Hematopoietic multipotent progenitor cell treated with erythropoietin and hydrocortisone succinate and interleukin-3 and kit ligand, for 15 days (in vitro differentiated cells): ENCODE data around the gene CISD2.
A peak's percentile ranks its signal among the peaks of the same experiment; 100 is the strongest.
"Not testable (repeated sequence)": the region's sequence is repeated elsewhere in the genome, so short reads cannot be mapped to it uniquely, and the experiment has no call there.

ENCODE experiments used
- DNase-seq: peaks from one replicate; pipeline ENCODE4 v3.0.0-alpha.2; 2015; ENCODE audit warnings: low spot score

Gene CISD2

DNA sequence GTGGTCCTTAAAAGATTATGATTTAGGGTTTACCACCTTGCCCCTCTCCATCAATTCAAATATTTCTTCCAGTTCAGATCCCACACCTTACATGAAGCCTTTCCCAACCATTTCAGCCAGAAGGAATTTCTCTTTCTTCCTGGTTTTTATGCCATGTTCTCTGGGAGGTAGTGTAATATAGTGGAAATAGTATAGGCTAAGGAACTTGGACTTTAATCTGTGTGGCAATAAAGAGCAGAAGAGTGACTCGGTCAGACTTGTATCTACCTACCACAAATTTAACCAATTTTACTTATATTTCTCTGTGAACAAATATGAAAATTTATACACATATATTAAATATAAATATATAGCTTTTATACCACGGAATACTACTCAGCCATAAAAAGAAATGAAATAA, 18.4 kb upstream of the CISD2 start:
- DNase-seq, result no peak

DNA sequence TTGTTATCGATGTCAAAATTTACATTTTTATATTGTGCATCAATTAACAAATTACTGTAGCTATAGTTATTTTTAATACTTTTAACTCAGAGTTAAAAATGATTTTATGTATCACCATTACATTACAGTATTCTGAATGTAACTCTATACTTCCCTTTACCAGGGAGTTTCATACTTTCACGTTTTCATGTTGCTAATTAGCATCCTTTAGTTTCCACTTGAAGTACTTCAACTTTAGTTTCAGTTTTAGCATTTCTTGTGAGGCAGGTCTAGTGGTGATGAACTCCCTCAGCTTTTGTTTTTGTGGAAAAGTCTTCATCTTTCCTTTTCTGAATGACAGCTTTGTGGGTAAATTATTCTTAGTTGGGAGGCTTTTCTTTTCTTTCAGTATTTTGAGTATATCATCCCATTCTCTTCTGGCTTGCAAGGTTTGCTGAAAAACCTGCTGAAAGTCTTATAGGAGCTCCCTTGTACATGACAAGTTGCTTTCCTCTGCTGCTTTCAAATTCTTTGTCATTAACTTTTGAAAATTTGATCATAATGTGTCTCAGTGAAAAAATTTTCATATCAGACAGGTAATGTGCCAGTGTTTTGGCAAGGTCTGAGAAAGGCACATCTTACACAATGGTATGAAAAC, 9.8 kb upstream of the CISD2 start:
- no peak for DNase-seq

DNA sequence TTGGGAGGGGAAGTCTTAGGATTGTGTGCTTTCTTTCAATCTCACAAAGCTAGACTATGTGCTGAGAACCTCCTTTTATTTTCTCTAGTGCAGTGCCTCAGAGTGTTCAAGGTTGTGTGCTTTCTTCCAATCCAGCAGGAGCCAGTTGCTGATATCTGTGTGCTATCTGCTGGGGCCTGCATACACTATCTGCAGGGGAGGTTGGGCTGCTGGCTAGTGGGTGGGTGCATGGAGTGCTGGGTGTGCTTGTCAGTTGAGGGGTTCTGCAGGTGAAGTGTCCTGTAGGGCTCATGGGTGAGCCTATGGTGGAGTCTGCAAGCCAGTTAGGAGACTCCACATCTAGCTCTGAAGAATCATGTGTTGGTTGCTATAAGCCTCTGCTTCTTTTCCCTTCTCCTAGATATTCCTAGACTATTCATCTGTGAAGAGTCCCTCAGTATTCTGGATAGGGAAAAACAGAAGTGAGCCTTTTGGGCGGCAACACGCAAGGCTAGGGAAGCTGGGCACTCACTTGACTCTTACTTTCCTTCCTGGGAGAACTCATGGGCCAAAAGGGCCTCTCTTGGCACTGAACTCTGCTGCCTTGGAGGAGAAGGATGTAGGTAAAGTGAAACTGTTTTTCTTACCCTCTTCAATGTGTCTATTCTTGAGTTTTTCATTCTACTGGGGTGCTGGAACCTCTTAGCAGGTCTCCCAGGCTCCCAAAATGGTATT, 8.0 kb upstream of the CISD2 start:
- DNase-seq, result peak; percentile 19

DNA sequence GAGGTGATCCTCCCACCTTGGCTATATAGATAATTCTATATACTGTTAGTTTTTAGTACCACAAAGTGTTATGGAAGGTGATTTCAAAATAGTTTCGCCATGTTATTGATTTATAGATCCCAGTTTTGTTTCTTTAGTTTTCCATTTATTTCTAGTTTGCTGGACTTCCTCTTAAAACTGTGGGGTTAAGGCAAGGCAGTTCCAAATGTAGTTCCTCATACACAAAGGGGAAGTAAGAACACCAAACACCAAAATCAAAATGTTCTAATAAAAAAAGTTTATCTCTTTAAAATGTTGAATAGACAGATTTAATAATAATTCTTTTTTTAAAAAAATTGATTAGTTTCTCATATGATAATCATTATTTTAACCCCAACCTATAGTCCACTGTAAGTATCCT, 6.8 kb upstream of the CISD2 start:
- no peak for DNase-seq

DNA sequence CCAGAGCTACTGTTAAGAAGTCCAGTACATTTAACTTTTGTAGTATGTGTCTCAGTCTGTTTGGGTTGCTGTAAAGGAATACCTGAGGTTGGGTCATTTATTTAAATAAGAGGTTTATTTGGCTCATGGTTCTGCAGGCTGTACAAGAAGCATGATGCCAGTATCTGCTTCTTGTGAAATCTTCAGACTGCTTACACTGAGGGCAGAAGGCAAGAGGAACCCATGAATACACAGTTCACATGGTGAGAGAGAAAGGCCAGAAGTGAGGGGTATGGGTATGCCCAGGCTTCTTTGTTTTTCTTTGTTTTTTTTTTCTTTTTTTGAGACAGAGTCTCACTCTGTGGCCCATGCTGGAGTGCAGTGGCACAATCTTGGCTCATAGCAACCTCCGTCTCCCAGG, 6.0 kb upstream of the CISD2 start:
- no peak for DNase-seq

DNA sequence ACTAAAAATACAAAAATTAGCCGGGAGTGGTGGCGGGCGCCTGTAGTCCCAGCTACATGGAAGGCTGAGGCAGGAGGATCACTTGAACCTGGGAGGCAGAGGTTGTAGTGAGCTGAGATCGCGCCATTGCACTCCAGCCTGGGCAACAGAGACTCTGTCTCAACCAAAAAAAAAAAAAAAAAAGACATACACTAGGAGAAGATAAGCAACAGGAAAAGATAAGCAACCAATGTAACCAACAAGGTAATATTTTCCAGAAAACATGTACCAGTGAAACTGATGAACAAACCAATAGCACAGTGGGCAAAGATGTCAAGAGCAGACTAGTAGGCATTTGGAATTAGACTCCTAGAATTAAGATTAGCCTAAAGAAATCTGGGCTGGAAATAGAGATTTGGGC, 3.5 kb upstream of the CISD2 start:
- DNase-seq, result not testable (repeated sequence)

DNA sequence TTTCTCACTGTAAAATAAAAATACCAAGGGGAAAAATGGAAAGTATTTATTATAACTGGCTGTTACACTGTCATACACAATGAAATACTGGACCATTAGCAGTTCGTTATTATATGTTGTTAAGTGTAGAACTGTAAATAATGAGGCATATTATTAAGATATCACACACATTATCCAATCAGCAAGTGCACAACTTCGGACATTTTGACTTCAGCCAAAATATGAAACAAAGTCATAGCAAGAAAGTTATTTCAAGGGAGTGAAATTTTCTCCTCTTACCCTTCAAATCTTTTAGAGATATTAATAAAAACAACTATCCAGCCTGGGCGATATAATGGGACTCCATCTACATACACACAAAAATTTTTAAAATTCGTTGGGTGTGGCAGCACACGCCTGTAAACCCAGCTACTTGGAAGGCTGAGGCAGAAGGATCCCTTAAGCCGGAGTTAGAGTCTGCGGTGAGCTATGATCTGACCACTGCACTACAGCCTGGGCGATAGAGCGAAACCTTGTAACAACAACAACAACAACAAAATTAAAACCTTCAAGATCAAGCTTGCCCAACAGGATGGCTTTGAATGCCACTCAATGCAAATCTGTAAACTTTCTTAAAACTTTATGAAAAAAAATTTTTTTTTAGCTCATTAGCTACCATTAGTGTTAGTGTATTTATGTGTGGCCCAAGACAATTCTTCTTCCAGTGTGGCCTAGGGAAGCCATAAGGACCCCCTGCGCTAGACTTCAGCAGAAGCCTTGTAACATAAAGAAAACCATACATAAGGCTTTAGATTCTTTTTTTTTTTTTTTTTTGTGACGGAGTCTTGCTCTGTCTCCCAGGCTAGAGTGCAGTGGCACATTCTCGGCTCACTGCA, 1.3 kb upstream of the CISD2 start:
- DNase-seq, result peak; percentile 43

DNA sequence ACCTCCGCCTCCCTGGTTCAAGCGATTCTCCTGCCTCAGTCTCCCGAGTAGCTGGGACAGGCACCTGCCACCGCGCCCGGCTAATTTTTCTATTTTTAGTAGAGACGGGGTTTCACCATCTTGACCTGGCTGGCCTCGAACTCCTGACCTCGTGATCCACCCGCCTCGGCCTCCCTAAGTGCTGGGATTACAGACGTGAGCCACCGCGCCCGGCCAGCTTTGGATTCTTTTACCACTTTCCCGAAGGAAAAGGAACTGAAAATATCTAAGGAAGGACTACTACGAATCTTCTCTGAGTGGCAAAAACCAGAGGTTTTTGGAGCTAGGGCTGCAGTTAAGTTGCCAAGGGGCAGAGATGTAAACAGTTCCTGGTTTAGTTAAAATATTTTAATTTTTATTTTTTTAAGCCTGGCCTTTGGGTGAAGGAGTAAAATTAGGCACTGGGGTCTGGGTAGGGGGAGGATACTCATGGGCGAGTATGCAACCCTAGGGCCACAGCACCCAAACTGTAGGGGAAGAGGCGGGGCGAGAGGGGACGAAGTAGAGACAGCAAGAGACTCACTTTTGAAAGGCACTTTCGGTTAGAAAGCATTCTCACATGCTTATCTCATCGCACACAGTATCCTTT, 525 bp upstream of the CISD2 start:
- no peak for DNase-seq

DNA sequence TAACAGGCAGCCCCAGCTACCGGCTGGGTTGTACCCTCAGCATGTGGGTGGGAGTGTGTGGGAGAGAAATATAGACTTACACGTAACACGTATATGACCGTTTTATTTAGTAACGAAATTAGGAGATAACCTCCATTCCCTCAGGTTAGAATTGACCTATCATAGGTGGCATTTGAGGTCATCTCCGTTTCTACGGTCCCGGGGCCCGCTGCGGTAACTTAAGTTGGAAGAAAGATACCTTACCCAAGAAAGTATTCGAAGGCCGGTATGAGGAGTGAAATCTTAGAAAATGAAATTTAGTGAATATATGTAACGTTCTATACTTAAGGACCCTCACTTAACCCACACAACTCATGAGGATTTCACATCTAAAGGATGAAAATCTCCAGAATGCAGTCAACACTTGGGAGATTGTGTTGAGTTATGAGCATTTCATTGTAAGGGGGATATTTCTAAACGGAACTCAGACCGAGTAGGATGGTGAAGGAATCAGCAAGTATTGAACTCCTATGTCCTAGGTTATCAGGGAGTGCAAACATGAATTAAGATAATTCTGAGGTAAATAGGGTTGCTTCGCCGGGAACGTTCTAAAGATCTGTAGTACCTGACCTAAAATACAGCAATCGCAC, 891 bp downstream of the CISD2 start:
- DNase-seq, result peak; percentile 84

DNA sequence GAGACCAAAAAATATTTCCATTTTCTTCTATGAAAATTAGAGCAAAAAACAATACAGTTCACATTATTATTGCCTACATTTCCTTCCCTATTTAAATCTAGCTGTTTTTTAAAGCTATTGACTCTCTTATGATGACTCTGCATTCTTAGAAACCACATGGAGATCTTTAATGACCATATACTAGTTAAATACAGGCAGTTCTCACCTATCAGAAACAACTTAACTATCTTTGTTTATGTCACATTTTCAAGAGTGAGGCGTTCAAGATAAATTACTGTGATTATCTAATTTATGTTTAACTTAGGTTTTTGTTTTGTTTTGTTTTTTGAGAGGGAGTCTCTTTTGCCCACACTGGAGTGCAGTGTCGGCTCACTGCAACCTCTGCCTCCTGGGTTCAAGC, 3.0 kb downstream of the CISD2 start:
- peak; percentile 74 for DNase-seq

DNA sequence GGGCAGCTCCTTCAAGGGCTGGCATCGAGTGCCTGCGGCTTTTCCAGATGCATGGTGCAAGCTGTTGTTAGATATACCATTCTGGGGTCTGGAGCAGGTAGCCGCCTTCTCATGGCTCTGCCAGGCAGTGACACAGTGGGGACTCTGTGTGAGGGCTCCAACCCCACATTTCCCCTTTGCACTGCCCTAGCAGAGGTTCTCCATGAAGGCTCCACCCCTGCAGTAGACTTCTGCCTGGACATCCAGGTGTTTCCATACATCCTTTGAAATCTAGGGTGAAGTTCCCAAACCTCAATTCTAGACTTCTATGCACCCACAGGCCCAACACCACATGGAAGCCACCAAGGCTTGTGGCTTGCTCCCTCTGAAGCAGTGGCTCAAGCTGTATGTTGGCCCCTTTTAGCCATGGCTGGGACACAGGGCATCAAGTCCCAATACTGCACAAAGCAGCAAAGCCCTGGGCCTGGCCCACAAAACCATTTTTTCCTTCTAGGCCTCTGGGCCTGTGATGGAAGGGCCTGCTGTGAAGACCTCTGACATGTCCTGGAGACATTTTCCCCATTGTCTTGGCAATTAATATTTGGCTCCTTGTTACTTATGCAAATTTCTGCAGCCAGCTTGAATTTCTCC, 8.8 kb downstream of the CISD2 start:
- not testable (repeated sequence) for DNase-seq

DNA sequence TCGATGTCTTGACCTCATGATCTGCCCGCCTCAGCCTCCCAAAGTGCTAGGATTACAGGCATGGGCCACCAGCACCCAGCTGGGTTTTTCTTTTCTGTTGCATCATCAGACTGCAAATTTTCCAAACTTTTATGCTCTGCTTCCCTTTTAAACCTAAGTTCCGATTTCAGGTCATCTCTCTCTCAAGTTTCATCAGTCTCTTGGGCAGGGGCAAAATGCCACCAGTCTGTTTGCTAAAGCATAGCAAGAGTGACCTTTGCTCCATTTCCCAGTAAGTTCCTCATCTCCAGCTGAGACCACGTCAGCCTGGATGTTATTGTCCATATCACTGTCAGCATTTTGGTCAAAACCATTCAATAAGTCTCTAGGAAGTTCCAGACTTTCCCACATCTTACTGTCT, 9.6 kb downstream of the CISD2 start:
- not testable (repeated sequence) for DNase-seq

DNA sequence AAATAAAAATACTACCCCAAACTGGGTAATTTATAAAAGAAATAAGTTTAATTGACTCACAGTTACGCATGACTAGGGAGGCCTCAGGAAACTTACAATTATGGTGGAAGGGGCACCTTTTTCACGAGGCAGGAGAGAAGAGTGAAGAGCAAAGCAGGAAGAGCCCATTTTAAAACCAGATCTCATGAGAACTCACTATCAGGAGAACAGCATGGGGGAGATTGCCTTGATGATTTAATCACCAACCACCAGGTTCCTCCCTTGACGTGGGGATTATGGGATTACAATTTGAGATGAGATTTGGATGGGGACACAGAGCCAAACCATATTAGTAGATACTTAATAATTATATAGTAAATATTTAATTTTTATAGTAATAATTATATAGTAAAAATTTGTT, 10.1 kb downstream of the CISD2 start:
- DNase-seq, result no peak

DNA sequence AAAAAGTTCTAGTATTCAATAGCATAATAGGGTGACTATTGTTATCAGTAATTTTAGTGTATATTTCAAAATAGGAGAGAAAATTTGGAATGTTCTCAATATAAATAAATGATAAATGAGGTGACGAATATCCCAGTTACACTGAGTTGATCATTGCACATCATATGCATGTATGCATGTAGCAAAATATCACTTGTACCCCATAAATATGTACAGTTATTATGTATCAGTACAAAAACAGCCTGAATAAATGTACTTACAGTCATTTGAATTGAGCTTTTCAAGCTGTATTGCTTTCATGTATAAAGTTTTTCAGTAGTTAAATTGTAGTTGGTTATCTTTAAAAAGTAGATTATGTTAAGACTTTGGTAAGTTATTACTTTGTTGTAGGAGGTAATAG, 12.6 kb downstream of the CISD2 start:
- DNase-seq, result no peak

DNA sequence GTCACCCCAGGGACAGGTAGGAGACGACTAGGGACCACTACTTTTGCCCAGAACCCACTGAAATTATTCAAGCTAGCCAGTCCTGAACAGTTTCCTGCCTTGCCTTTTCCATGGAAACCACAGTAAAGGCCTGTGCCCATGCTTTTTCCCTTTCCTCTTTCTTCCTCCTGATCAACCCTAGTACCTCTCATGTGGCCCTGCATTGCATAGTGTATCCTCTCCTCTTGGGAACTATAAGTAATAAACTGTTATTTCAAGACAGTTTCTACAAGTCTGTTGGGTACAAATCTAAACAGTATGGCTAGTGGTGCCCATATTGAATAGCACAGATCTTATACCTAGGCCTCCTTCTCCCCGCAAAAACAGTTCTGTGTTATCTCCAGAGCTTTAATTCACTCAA, 14.5 kb downstream of the CISD2 start:
- no peak for DNase-seq

DNA sequence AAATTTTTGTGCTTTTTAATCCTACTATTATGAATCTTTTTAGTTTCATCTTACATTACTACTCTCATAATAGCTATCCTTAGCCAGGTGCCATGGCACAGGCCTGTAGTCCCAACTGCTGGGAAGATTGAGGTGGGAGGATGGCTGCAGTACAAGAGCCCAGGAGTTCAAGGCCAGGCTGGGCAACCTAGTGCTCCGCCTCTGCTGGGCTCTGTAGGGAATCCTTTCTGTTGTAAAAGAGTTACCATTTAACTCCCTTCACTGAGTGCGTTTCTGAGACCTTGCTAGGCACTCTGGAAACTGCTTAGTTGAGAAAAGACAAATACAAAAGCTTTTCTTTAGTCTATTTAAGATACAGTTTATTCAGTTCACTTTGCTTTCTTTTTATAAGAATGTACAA, 19.8 kb downstream of the CISD2 start:
- not testable (repeated sequence) for DNase-seq

DNA sequence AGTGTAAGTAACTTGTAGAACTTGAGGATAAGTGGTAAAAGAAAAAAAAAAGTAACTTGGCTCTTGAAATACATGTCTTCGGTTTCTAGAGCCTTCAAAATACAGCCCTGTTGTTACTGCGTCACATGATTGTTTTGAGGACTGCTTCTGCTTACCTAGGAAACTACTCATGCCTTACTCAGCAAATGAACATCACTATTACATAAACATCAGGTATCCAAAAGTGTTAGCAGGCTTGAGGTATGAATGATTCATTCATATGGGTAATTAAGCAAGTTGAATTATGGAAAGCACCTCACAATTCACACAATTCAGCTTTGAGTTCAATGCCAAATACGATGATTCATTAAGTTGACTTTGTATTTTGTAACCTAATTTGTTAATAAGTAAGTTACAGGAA, 21.1 kb downstream of the CISD2 start:
- DNase-seq, result not testable (repeated sequence)

DNA sequence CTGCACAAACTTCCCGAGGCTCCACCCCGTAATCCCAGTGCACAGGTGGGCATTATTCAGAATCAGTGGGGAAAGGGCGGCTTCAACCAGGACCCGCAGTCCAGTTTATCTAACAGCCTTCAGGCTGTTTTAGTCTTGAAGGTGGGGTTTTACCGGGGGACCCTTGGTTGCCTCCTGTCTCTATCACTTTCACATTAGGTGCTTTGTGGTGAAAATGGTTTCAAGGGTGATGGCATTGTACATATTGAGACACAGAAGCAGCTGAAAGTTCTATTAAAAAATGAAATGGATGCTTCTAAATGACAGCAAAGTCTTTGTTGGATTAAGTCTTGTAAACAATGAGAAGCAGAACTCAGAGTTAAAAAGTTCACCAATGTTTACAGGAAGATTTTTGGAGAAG, 27.8 kb downstream of the CISD2 start:
- not testable (repeated sequence) for DNase-seq

DNA sequence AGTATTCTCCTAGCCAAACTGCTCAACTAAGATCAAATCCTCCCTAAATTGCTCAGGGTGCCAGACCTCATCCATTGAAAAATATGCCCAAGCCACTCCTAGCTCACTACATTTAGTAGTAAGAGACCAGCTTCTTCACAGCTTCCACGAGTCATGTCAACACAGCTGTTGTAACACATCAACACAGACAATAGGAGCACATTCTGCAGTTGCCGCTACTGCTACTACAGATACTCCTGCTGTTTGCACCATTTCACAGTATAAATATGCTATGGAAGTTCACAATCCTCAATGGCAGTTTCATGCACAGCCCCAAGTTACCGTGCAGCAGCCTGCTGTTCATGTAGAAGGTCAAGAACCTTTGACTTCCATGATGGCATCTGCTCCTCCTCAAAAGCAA, 28.8 kb downstream of the CISD2 start:
- not testable (repeated sequence) for DNase-seq

DNA sequence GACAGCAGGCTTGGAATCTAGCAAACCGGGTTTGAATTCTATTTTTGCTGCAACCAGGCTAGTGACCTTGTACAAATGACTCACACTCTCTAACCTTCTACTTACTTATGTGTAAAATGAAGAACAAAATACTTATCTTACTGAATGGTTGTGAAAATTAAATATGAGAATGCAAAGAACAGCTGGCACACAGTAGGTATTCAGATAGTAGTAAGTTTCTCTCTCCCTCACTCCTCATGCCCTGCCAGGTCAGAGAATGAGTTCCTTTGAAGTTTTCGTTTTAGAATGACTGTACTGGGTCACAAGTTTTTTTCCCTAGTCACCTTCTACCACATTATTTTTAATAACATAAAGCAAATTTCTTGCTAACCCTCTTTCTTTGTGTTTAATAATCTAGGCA, 33.0 kb downstream of the CISD2 start:
- DNase-seq, result no peak

DNA sequence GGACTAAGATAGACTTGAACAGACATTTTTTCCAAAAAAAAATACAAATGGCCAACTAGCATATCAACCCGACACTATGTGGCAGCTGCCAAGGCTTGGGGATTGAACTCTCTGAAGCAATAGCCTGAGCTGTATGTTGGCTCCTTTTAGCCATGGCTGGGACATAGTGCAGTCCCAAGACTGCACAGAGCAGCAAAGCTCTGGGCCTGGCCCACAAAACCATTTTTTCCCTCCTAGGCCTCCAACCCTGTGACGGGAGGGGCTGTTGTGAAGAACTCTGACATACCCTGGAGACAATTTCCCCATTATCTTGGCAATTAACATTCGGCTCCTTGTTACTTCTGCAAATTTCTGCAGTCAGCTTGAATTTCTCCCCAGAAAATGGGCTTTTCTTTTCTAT, 50.1 kb downstream of the CISD2 start:
- no peak for DNase-seq

DNA sequence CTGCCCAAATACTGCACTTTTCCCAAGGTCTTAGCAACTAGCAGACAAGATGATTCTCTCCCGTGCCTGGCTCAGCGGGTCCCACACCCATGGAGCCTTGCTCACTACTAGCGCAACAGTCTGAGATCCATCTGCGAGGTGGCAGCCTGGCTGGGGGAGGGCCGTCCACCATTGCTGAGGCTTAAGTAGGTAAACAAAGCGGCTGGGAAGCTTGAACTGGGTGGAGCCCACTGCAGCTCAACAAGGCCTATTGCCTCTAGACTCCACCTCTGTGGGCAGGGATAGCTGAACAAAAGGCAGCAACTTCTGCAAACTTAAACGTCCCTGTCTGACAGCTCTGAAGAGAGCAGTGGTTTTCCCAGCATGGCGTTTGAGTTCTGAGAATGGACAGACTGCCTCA, 50.9 kb downstream of the CISD2 start:
- DNase-seq, result not testable (repeated sequence)
